DMS 273 treated with DMSO at 0.1 percent for 48 hours (cell line): ENCODE data around the gene PBLD.
"Not testable (repeated sequence)": the region's sequence is repeated elsewhere in the genome, so short reads cannot be mapped to it uniquely, and the experiment has no call there.

ENCODE experiments used
- DNase-seq: peaks from one replicate; lab custom pipeline; 2025; lab: John Stamatoyannopoulos, UW

PBLD gene

DNA sequence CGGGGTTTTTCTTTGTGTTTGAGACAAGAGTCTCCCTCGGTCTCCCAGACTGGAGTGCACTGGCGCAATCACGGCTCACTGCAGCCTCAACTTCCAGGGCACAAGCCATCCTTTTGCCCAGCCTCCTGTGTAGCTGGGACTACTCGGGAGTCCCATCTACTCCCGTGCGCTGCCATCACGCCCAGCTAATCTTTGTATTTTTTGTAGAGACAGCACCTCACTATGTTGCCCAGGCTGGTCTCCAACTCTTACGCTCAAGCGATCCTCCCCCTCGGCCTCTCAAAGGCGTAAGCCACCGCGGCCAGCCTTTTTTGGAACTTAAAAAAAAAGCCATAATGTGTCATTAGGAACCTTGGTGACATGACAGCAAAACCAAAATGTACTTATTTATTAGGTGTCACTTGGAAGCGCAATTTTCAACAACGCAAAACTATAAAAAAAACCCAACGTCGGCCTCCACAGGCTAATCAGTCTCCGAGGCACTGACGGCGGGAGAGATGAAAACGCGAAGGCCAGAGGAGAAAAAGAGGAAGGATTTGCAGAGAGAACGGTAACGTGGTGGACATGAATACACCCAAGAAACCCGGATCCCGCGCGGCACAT, 1.8 kb downstream of the PBLD start:
- DNase-seq, result no peak

DNA sequence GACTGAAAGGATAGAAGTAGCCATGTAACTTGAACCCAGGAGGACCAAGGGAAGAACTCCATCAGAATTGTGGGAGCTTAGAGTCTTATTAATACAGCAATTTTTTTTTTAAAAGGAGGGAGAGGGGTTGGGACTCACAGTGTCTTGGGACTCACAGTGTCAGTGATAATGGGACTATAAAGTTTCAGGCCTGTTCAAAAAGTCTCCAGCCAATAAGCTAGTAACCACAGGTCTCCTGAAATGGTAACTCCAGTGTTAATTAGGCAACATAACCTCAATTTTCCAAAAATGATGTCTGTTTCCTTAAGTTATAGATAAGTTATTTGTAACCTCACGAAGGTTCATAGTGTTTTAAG, 3.2 kb downstream of the PBLD start:
- DNase-seq, result no peak

DNA sequence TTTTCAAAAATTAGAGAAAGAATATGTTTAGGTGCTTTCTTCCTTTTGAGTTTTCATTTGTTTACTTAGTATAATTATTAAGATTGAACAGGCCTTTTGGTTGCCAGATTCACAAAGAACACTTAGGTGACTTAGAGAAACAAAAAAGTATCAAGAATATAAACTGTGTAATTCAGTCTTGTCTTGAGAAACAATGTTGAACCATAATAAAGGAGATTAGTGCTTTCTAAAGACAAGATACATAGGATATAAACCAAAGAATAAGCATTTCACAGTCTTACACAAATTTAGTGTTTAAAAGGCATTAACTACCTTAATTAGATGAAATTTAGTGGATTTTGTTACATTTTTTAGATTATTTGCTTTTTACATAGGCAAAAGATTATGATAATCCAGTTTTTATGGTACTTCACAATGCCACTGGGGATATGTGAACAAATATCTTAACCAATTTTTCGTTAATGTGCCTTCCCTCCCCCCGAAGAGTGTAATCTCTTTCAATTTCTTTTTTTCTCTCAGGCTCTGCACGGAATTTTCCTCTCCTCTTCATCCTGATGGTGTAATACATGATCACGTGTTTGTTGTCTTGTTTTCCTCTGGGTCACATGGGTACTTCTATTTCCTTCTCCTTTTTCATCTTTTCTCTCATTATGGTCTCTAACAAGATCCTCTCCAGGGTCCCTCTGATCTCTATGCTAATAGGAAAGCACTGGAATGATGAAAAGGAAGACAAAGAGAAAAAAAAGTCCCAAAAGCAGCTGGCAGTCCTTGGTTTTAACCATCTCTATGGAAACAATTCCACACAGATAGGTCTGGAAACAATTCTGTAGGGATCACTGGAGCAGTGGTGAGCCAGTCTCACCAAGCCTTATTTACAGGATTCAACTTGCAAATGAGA, 4.6 kb downstream of the PBLD start:
- peak; percentile 8 for DNase-seq

DNA sequence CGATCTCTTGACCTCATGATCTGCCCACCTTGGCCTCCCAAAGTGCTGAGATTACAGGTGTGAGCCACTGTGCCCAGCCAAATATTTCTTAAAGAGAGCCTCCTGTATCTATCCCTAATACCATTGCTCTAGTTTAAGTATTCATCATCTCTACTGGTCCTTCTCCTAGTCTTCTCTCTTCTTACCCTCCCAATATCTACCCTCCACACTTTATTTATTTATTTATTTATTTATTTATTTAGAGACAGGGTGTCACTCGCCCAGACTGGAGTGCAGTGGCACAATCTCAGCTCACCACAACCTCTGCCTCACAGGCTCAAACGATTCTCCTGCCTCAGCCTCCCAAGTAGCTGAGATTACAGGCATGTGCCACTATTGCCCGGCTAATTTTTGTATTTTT, 8.3 kb downstream of the PBLD start:
- DNase-seq, result not testable (repeated sequence)

DNA sequence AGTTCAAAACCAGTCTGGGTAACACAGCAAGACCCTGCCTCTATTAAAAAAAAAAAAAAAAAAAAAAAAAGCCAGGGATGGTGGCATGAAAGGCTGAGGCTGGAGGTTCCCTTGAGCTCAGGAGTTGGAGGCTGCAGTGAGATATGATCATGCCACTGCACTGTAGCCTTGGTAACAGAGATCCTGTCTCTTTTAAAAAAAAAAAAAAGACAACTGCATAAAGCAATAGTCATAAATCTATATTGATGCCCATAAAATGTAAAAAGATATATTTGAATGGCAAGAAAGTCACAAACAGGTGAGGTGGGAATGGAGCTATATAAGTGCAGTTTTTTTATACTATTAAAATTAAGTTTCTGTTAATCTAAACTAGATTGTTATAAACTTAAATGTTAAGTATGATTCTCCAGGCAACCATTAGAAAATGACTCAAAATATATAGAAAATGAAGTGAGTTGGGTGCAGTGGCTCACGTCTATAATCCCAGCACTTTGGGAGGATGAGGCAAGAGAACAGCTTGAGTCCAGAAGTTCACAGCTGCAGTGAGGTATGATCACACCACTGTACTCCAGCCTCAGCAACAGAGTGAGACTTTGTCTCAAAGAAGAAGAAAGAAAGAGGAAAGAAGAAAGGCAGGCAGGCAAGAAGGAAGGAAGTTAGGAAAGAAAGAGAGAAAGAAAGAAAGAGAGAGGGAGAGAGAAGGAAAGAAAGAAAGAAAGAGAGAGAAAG, 14.2 kb downstream of the PBLD start:
- DNase-seq, result no peak

DNA sequence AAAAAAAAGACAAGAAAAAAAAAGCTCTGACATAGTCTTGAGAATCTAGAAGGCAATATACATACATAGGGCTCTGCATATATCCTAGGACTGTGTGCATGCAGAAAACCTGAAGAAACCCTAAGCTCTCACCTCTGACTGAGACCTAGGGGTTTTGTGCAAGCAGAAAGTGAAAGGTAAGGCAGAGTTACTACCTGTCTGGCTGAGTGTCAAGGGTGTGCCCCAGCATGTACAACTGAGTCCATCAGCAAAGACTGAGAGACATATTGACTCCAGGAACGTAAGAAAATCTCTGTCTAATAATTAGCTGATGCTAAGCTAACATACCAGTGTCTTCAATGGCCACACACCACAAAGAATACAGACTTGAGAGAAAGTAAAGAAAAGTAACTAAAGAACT, 17.1 kb downstream of the PBLD start:
- no peak for DNase-seq

DNA sequence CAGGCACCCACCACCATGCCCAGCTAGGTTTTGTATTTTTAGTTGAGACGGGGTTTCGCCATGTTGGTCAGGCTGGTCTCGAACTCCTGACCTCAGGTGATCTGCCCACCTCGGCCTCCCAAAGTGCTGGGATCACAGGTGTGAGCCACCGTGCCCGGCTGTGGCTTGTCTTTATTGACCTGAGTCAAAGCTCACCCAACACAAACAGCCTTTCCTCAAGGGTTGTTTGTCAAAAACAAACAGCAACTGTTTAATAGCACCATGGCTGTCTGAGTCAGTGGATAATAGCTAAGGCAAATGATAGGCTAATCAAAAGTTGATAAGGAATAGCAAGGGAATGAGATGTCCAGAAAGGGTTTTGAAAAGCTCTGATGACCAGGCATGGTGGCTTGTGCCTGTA, 17.8 kb downstream of the PBLD start:
- not testable (repeated sequence) for DNase-seq

DNA sequence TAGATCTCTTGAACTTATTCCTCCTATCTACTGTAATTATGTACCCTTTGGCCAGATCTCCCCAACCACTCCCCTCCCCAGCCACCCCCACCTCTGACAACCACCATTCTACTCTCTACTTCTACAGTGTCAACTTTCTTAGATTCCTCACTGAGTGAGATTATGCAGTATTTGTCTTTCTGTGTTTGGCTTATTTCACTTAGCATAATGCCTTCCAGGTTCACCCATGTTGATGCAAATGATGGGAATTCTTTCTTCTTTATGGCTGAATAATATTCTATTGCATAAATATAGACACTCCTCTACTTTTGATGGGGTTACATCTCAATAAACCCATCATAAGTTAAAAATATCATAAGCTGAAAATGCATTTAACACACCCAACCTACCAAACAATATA, 22.2 kb downstream of the PBLD start:
- DNase-seq, result no peak

DNA sequence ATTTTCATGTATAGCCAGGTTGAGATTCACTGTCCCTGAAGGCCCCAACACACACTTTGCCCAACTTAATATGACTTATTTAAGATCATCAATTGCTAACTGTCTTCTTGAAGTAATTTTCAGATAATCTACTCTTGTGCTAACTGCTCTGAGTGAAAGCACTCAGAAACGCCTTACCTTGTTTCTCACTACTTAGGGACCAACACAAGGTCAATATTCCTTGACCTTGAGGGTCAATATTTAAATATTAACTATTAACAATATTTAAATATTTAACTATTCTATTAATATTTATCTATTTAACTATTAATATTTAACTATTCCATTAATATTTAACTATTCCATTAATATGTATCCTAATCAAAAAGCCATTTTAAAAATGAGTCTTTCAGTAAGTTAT, 26.9 kb downstream of the PBLD start:
- no peak for DNase-seq

DNA sequence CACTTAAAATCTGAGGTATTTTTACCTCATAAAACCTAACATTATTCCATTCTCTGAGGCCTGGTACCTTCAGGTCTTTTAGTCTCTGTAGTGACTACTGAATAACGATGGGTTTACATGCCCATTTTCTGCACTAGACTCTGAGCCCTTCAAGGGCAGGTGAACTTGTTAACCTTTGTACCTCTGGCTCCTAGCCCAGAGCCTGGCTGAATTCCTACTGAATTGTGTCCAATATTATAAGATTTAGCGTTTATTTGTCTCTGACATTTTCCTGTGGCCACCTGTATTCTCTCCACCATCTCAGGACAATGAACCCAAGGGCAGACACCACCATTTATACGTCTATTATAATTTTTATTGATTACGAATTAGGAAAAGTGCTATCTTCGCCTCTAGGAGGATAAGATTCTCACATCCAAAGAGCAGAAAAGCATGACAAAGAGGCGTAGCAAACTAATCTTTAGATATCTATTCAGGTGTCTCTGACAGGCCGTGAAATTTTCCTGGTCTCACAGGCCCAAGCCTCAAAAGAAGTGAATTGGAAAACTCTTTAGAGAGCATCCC, 28.8 kb downstream of the PBLD start:
- no peak for DNase-seq

DNA sequence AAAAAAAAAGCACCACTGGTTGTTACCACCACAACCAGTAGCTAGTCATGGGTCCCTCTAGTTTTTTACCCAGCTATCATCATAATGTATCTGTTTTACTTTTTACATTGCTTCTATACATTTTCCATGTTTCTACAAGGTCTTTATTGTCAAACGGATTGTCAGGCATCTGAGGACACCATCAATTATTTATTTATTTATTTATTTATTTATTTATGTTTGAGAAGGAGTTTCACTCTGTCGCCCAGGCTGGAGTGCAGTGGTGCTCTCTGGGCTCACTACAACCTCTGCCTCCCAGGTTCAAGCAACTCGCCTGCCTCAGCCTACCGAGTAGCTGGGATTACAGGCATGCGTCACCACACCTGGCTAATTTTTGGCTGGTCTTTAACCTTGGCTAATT, 29.9 kb downstream of the PBLD start:
- DNase-seq, result no peak

DNA sequence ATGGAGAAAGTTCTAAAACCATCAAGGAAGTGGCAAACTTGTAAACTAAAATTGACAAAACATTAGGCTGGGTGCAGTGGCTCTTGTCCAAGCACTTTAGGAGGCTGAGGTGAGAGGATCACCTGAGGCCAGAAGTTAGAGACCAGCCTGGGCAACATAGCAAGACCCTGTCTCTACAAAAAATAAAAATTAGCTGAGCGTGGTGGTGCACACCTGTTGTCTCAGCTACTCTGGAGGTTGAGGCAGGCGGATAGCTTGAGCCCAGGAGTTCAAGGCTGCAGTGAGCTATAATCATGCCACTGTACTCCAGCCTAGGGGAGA, 30.3 kb downstream of the PBLD start:
- DNase-seq, result no peak

DNA sequence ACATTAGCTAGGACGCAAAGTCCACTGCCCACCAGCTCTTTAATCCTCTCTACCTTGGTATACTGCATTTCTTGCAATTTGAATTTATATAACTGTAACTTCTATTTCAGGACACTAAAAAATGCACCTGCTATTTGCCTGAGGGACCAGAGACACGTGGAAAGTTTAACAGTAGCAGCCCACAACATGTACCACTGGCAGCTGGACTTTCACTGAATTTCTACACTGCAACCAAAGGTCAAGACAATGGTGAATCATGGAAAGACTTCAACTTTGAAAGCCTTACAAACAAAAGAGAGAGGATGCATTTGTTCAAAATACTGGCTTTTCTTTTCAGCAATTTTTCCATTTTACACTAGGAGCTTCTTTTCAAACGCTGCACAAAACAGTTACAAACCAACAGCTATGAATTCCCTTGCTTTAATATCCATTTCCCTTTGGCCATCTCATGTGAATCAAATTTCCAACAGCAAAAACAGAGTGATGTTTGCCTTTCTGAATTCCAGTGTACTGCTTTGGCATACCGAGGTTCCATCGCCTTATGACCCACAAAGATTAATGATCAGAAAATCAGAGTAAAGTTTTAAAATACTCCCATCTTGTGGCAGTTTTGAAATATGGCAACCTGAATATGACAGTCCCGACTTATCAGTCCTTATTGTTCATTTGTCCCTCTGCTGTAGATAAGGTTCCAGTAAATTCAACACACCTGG, 30.8 kb downstream of the PBLD start:
- DNase-seq, result peak; percentile 1

DNA sequence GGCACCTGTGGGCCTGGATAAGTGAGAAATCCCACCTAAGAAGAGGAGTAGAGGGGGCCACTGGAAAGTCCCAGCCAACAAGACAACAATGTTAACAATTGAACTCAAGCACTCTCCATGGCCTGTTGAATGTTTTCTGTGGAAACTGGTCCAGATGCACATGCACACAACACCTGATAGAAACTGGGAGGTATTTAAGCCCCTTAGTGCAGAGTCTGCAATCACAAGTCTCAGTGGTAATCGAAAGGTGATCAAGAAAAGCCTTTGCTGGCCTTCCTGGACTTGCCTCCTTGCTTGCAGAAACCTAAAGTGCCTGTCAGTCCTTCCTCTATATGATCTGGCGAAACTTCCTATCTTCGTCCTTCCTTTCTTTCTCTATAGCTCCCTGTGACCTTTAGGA, 31.4 kb downstream of the PBLD start:
- DNase-seq, result no peak

DNA sequence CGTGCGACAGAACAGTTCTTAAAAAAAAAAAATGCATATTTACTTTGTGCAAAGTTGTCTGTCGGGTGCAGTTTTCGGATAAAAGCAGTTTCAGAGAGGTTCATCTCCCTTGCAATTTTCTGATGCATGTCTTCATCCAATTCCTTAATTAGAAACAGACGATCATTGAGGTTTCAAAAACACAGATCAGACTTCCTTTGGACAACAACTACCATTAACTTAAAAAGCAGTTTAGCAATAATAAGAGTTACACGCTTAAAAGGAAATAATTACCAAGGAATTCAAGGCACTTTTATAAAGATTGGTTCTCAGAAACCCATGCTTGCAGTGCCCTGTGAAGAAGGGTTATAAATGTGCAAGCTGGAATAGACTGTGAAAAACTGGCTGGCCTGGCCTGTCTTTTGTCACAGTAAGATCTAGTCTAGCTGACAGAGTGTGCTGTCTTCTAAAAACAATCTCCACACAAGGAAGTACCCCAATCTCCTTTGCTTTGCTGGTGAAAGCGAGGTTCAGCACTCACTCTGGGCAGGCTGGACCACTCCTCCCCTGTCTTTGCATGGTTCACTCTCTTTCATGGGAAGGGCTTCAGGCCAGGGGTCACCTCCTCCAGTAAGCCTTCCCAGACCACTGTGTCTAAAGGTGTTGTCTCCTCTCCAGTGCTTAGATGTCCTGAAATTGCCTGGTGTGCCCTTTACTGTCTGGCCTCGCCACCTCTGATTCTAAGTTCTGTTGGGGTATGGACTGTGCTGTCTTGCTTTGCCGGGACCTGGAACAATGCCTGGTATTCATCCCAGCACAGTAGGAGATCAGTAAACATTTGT, 35.7 kb downstream of the PBLD start:
- DNase-seq, result no peak

DNA sequence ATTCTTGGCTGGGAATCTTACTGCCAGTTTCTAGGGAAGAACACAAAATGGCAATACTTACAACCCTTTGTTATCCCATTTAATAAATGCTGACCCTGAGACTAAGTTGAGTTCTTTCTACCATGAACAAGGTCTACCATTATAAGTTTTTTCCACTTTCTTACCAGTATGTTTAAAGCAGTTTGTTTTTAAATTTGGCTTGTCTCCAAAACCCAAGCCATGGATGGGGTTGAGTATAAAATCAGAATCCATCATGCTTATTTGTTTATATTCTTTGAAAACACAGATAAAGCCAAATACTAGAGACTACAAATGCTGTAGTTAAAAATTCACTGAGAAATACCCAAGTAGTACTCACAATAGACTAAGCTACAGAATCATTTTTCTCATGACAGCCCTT, 42.0 kb downstream of the PBLD start:
- DNase-seq, result no peak

DNA sequence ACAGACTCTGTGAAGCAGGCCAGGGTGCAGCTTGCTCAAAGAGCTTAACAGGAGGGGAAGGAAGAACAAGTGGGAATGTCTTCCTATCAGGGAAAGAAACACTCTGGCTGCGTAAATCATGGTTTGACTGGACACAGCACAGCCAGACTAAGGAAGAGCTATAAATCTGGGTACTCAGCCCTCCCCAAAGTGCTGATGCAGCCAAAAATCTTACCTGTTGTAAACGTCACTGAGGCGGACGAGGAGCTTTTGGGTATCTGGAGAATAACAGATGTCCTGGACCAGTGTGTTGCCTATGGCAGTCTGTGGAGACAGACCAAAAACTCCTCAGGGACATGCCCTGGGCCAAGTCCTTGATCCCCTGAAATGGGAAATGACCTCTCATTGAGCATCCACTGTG, 44.0 kb downstream of the PBLD start:
- no peak for DNase-seq

DNA sequence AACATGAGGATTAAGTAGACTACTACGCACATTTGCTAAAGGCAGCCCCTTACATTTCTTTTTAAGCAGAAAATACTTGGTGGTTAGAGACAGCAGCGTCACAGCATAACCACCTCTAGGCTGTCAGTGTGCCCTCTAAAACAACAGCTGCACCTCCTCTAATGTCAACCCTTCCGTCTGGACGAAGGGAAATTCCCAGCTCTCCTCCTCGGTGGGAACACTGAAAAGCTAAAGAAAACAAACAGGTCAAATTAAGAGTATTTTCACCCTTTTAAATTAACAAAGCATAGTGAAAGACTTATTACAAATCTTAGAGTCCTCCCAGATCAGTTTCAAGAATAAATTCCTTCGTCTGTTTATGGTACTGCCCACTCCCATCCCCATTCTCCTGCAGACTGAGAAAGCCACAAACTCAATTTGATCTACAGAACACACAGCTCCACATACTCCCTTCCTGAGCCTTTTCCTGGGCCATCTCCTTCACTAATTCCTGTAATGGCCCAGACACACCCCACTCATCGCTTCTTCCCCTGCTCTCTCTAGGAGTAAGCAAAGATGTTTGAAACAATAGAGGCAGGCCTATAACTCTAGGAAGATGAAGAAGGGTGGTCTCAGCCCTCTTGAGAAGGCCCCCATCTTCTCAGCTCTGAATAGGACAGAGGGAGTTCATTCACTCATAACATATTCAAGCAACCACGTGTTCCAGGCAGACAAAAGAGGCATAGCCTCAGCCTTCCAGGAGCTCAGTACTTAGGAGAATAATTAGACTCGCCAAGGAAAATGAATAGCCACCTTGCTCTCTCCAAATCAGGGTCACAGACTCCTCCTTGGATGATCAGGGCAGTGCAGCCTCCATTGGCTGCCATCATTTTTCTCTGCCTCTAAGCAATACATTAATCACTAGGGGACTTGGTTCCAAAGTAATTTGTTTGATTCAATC, 48.4 kb downstream of the PBLD start:
- DNase-seq, result no peak

DNA sequence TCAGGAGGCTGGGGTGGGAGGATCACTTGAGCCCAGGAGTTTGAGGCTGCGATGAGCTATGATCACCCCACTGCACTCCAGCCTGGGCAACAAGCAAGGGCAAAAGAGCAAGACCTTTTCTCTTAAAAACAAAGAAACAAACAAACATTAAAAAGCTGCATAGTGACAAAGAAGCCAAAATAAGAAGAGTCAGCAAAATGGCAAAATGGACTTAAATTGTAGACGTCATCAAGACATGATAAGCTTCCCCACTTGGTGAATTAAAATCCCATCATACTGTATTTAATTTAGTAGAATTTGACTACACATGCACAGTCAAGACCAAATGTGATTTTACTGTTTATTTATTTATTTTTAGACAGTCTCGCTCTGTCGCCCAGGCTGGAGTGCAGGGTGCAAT, 52.0 kb downstream of the PBLD start:
- no peak for DNase-seq
